H9 (cell line): ENCODE results near the gene CTSH. TPM values are rescaled to one million over a fixed set of nuclear protein-coding genes. Genes with fewer than 3 reads are reported as not detected.

Experiments
- DNase-seq: peaks from one replicate; pipeline ENCODE4 v3.0.0-alpha.2; 2017
- H2AFZ ChIP-seq: one replicate; pipeline ENCODE4 v1.6.1; 2013; ENCODE audit warnings: mild to moderate bottlenecking, low read length, control low read depth, moderate library complexity
- H2AK5ac ChIP-seq: 2 replicates; pipeline ENCODE4 v1.6.1; 2013; ENCODE audit warnings: low read length, control low read depth, mixed read lengths; ENCODE audit not compliant: insufficient read length
- H2BK120ac ChIP-seq: one replicate; pipeline ENCODE4 v1.6.1; 2013; ENCODE audit warnings: low read depth, mild to moderate bottlenecking, low read length, control low read depth, inconsistent platforms; ENCODE audit not compliant: poor library complexity, severe bottlenecking
- H2BK12ac ChIP-seq: 2 replicates; pipeline ENCODE4 v1.6.1; 2013; ENCODE audit warnings: low read length, control low read depth, mixed read lengths, low read depth; ENCODE audit not compliant: insufficient read length
- H2BK15ac ChIP-seq: 2 replicates; pipeline ENCODE4 v1.6.1; 2013; ENCODE audit warnings: low read depth, low read length, control low read depth
- H2BK20ac ChIP-seq: one replicate; pipeline ENCODE4 v1.6.1; 2013; ENCODE audit warnings: low read depth, mild to moderate bottlenecking, low read length, control low read depth, inconsistent platforms; ENCODE audit not compliant: poor library complexity, severe bottlenecking
- H2BK5ac ChIP-seq: 2 replicates; pipeline ENCODE4 v1.6.1; 2013; ENCODE audit warnings: low read length, control low read depth, mixed read lengths; ENCODE audit not compliant: insufficient read length
- H3K14ac ChIP-seq: 2 replicates; pipeline ENCODE4 v1.6.1; 2013; ENCODE audit warnings: low read length, control low read depth; ENCODE audit not compliant: insufficient read depth
- H3K18ac ChIP-seq: 2 replicates; pipeline ENCODE4 v1.6.1; 2013; ENCODE audit warnings: low read depth, mild to moderate bottlenecking, mixed read lengths, low read length, control low read depth; ENCODE audit not compliant: insufficient read length
- H3K23ac ChIP-seq: 2 replicates; pipeline ENCODE4 v1.6.1; 2013; ENCODE audit warnings: low read length, control low read depth, mixed read lengths, low read depth; ENCODE audit not compliant: insufficient read length
- H3K23me2 ChIP-seq: 2 replicates; pipeline ENCODE4 v1.6.1; 2013; ENCODE audit warnings: low read depth, mild to moderate bottlenecking, mixed read lengths, low read length, control low read depth; ENCODE audit not compliant: insufficient read length, poor library complexity, severe bottlenecking
- H3K27ac ChIP-seq: 2 replicates; pipeline ENCODE4 v1.5.1; 2013; ENCODE audit warnings: low read length, control low read depth, mixed read lengths, low read depth; ENCODE audit not compliant: insufficient read length
- H3K27me3 ChIP-seq: 2 replicates; pipeline ENCODE4 v1.6.1; 2013; ENCODE audit warnings: low read length, control low read depth, inconsistent platforms; ENCODE audit not compliant: insufficient read depth
- H3K4ac ChIP-seq: 2 replicates; pipeline ENCODE4 v1.6.1; 2013; ENCODE audit warnings: low read depth, mild to moderate bottlenecking, control low read depth, inconsistent platforms, low read length, moderate library complexity
- H3K4me1 ChIP-seq: 2 replicates; pipeline ENCODE4 v1.6.1; 2013; ENCODE audit warnings: low read length, control low read depth, inconsistent platforms; ENCODE audit not compliant: insufficient read depth
- H3K4me2 ChIP-seq: 2 replicates; pipeline ENCODE4 v1.6.1; 2013; ENCODE audit warnings: low read length, control low read depth, mixed read lengths; ENCODE audit not compliant: insufficient read length, insufficient read depth
- H3K56ac ChIP-seq: 2 replicates; pipeline ENCODE4 v1.6.1; 2013; ENCODE audit warnings: low read depth, mild to moderate bottlenecking, mixed read lengths, low read length, control low read depth; ENCODE audit not compliant: insufficient read length
- H3K79me1 ChIP-seq: 2 replicates; pipeline ENCODE4 v1.6.1; 2013; ENCODE audit warnings: low read depth, mild to moderate bottlenecking, moderate library complexity, low read length, control low read depth, inconsistent platforms; ENCODE audit not compliant: insufficient read depth, poor library complexity, severe bottlenecking
- H3K79me2 ChIP-seq: 2 replicates; pipeline ENCODE4 v1.6.1; 2013; ENCODE audit warnings: low read length, control low read depth, inconsistent platforms; ENCODE audit not compliant: insufficient read depth
- H3K9ac ChIP-seq: 2 replicates; pipeline ENCODE4 v1.6.1; 2013; ENCODE audit warnings: low read length, control low read depth, mixed read lengths; ENCODE audit not compliant: insufficient read length; ENCODE audit errors: extremely low read depth
- H3K9me3 ChIP-seq: one replicate; pipeline ENCODE4 v1.6.1; 2013; ENCODE audit warnings: low read depth, low read length, inconsistent platforms; ENCODE audit not compliant: control insufficient read depth
- H3T11ph ChIP-seq: one replicate; pipeline ENCODE4 v1.6.1; 2013; ENCODE audit warnings: mild to moderate bottlenecking, low read length, control low read depth, inconsistent platforms
- H4K20me1 ChIP-seq: one replicate; pipeline ENCODE4 v1.6.1; 2013; ENCODE audit not compliant: control insufficient read depth, insufficient read length, insufficient read depth
- H4K5ac ChIP-seq: 2 replicates; pipeline ENCODE4 v1.6.1; 2013; ENCODE audit warnings: low read depth, mild to moderate bottlenecking, mixed read lengths, low read length, control low read depth; ENCODE audit not compliant: insufficient read length
- H4K8ac ChIP-seq: replicated peaks from 2 replicates; pipeline ENCODE4 v1.6.1; 2013; ENCODE audit warnings: low read length, control low read depth, mixed read lengths, low read depth; ENCODE audit not compliant: insufficient read length
- H4K91ac ChIP-seq: 2 replicates; pipeline ENCODE4 v1.6.1; 2013; ENCODE audit warnings: low read depth, mild to moderate bottlenecking, moderate library complexity, mixed read lengths, low read length, control low read depth; ENCODE audit not compliant: insufficient read length
- H3K27ac Mint-ChIP-seq, 3 experiments: 2 replicates in 2 of 3; 3 replicates in 1 of 3; pipeline ENCODE4 v1.8.0; 2020 to 2021; ENCODE audit warnings: mixed read lengths in 3 of 3, mild to moderate bottlenecking in 1 of 3, moderate library complexity in 1 of 3
- H3K27me3 Mint-ChIP-seq: 2 replicates; pipeline ENCODE4 v1.8.0; 2021; ENCODE audit warnings: low read depth, mild to moderate bottlenecking, moderate library complexity, mixed read lengths
- H3K36me3 Mint-ChIP-seq, 3 experiments: 2 replicates in 2 of 3; 3 replicates in 1 of 3; pipeline ENCODE4 v1.8.0; 2020 to 2021; ENCODE audit warnings: low read depth in 3 of 3, mixed read lengths in 3 of 3; ENCODE audit not compliant: insufficient read depth in 1 of 3
- H3K4me1 Mint-ChIP-seq, 2 experiments: 2 replicates each; pipeline ENCODE4 v1.8.0; 2020; ENCODE audit warnings: mixed read lengths in 2 of 2
- H3K4me3 Mint-ChIP-seq, 2 experiments: 2 replicates in 1 of 2; 3 replicates in 1 of 2; pipeline ENCODE4 v1.8.0; 2020 to 2021; ENCODE audit warnings: mild to moderate bottlenecking in 2 of 2, mixed read lengths in 2 of 2, moderate library complexity in 1 of 2
- H3K9me3 Mint-ChIP-seq, 2 experiments: 2 replicates in 1 of 2; 3 replicates in 1 of 2; pipeline ENCODE4 v1.8.0; 2020; ENCODE audit warnings: mild to moderate bottlenecking in 2 of 2, mixed read lengths in 2 of 2, moderate library complexity in 1 of 2
- WGBS: extraction: QIAGEN DNeasy Blood & Tissue Kit; methylation state at CpG from one replicate; pipeline ENCODE4 v1.1.7; 2013; ENCODE audit warnings: missing lambda C conversion rate, low lambda C conversion rate, mixed read lengths; ENCODE audit not compliant: insufficient read length; ENCODE audit errors: extremely low coverage; 5-methylcytosine and 5-hydroxymethylcytosine counted together
- total RNA-seq: library from RNA; stranded (reverse); gene quantifications from 2 replicates; pipeline ENCODE4 v1.2.1, GENCODE V29; 2021
- TF ChIP-seq, protein P1 (sequence below): fragments of 200-600 bp; sonication (generic); conservative IDR thresholded peaks from 3 replicates; pipeline ENCODE4 v1.8.0; 2021; ENCODE audit warnings: antibody characterized with exemption, mild to moderate bottlenecking

Gene CTSH
- total RNA-seq, 1 experiment from 2014 or later: 15.5 TPM

DNA sequence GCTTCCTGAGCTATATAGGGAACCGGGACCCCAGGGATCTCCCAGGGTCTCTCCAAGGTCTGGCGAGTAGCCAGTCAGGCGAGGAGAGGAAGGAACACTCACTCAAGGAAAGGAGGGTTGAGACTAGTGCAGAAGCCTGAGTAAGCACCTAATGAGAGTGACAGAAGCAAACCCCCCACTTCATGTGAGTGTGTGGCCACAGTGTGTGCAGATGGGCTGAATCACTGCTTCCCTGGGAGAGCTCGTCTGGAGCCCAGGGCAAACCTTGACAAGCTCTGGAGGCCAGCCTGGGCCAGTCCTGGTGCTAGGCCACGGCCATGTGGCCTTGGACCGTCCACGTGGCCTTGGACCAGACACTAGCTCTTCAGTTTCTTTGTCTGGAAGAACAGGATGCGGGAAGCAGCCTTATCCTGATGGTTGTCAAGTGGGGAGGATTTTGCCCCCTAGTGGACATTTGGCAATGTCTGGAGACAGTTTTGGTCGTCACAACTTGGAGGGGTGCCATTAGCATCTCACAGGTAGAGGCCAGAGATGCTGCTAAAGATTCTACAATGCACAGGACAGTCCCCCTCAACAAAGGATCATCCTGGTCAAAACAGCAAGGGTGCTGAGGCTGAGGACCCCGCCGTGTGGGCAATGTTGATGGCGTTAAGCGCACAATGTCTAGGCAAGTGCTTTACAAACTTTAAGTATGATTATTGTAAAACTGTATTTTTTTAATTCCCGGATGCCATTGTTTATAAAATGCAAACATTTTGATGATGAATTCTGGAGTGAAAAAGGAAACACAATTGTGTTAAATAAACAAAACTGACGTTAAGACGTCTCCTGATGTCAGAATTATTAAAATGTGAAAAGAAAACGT, 34.8 kb upstream of the CTSH start:
- Histone ChIP-seq H3K4me1 (no peaks in the 10 kb centered on the region), H3T11ph (no peak overlapping the region), H3K9ac (no peak overlapping the region), H2BK120ac (no peak overlapping the region), H4K91ac (peak overlapping the region; percentile 10), H2AK5ac (no peak overlapping the region), H2BK20ac (no peak overlapping the region), H3K79me1 (no peaks in the 10 kb centered on the region), H2BK15ac (no peak overlapping the region), H3K9me3 (no peaks in the 10 kb centered on the region), H3K23me2 (no peaks in the 10 kb centered on the region), H3K56ac (no peak overlapping the region), H3K14ac (peak overlapping the region; percentile 80; the same call in 1 of the 2 replicates), H3K18ac (peak overlapping the region; percentile 80), H4K20me1 (no peaks in the 10 kb centered on the region), H3K4ac (no peak overlapping the region; the same call in 1 of the 2 replicates), H2BK12ac (no peak overlapping the region), H3K27me3 (no peaks in the 10 kb centered on the region), H2BK5ac (no peak overlapping the region), H3K4me2 (no peak overlapping the region), H3K79me2 (no peaks in the 10 kb centered on the region), H3K23ac (no peak overlapping the region), H2AFZ (no peak overlapping the region), H4K5ac (peak overlapping the region; percentile 34), H4K8ac (no peak overlapping the region), H3K27ac (no peak overlapping the region)
- TF ChIP-seq, protein P1, sequence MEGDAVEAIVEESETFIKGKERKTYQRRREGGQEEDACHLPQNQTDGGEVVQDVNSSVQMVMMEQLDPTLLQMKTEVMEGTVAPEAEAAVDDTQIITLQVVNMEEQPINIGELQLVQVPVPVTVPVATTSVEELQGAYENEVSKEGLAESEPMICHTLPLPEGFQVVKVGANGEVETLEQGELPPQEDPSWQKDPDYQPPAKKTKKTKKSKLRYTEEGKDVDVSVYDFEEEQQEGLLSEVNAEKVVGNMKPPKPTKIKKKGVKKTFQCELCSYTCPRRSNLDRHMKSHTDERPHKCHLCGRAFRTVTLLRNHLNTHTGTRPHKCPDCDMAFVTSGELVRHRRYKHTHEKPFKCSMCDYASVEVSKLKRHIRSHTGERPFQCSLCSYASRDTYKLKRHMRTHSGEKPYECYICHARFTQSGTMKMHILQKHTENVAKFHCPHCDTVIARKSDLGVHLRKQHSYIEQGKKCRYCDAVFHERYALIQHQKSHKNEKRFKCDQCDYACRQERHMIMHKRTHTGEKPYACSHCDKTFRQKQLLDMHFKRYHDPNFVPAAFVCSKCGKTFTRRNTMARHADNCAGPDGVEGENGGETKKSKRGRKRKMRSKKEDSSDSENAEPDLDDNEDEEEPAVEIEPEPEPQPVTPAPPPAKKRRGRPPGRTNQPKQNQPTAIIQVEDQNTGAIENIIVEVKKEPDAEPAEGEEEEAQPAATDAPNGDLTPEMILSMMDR: peak; percentile 86
- WGBS: no CpG with 5 or more reads among the region's 17 CpGs
- Mint-ChIP-seq H3K36me3 (no peaks in the 10 kb centered on the region; a peak in 1 of 7 replicates), H3K4me1 (peaks cover 0 to 20% of the 10 kb centered on the region in 2 experiments; a peak in 3 of 4 replicates), H3K9me3 (no peaks in the 10 kb centered on the region), H3K27ac (peak overlapping the region in 1 of 3 experiments; percentile 61; a peak in 2 of 7 replicates), H3K27me3 (peaks cover 30% of the 10 kb centered on the region), H3K4me3 (no peak overlapping the region; a peak in 1 of 5 replicates)
- DNase-seq: peak; percentile 84
